Brain microvascular endothelial cell (primary cell): Measurements from ENCODE around the gene ALK.
A peak's percentile ranks its signal among the peaks of the same experiment; 100 is the strongest.

Experiments
- DNase-seq: peaks from one replicate; pipeline ENCODE4 v3.0.0-alpha.2; 2020
- H3K27ac ChIP-seq: fragments of 250-450 bp; sonication (Bioruptor Pico); 2 replicates; pipeline ENCODE4 v1.5.1; 2020; ENCODE audit warnings: mild to moderate bottlenecking, moderate library complexity
- H3K27me3 ChIP-seq: fragments of 250-450 bp; sonication (Bioruptor Pico); replicated peaks from 2 replicates; pipeline ENCODE4 v1.5.1; 2020; ENCODE audit warnings: mild to moderate bottlenecking
- H3K36me3 ChIP-seq: fragments of 250-450 bp; sonication (Bioruptor Pico); replicated peaks from 2 replicates; pipeline ENCODE4 v1.5.1; 2020; ENCODE audit warnings: mild to moderate bottlenecking
- H3K4me3 ChIP-seq: 2 replicates; pipeline ENCODE4 v1.5.1; 2011; ENCODE audit warnings: low read depth, mild to moderate bottlenecking, control low read depth, low read length, moderate library complexity
- CTCF ChIP-seq: IDR thresholded peaks from 2 replicates; pipeline ENCODE4 v1.5.1; 2011; ENCODE audit warnings: low read depth, mild to moderate bottlenecking, moderate library complexity, low read length, control low read depth, inconsistent platforms; ENCODE audit errors: missing control alignments
- in situ Hi-C: cut with HindIII; loops from 2 replicates; pipeline ENCODE4 v1.10.0; 2017; ENCODE audit warnings: low sequenced_read_pairs, low pct_ligation_motif_present

The ALK gene

GRCh38 chr2:29638641-29639040 is 282.7 kb downstream of the ALK start:
- no peak for TF ChIP-seq CTCF
- no peaks in the 10 kb centered on the region for H3K36me3 ChIP-seq
- H3K4me3 ChIP-seq = no peak overlapping the region
- no peak overlapping the region for H3K27ac ChIP-seq
- no peak for DNase-seq
- in situ Hi-C loops = no loop called here
- H3K27me3 ChIP-seq = no peaks in the 10 kb centered on the region

GRCh38 chr2:29634916-29635315 is 286.5 kb downstream of the ALK start:
- no peaks in the 10 kb centered on the region for H3K27me3 ChIP-seq
- in situ Hi-C loops = no loop called here
- H3K4me3 ChIP-seq = no peak overlapping the region
- no peak overlapping the region for H3K27ac ChIP-seq
- no peak for TF ChIP-seq CTCF
- H3K36me3 ChIP-seq = no peaks in the 10 kb centered on the region
- DNase-seq = no peak

- H3K36me3 ChIP-seq = no peaks in the 10 kb centered on the region
- H3K27ac ChIP-seq = no peak overlapping the region
- no peak for TF ChIP-seq CTCF
- no peak overlapping the region for H3K4me3 ChIP-seq
- in situ Hi-C loops = no loop called here
- peak; percentile 20 for DNase-seq
- H3K27me3 ChIP-seq = no peaks in the 10 kb centered on the region
Measured at GRCh38 chr2:29632018-29632417, 289.4 kb downstream of the ALK start.

- Histone ChIP-seq H3K27ac (no peak overlapping the region), H3K4me3 (no peak overlapping the region), H3K27me3 (no peaks in the 10 kb centered on the region), H3K36me3 (no peaks in the 10 kb centered on the region)
- DNase-seq = no peak
- no peak for TF ChIP-seq CTCF
- in situ Hi-C loops = no loop called here
Measured at GRCh38 chr2:29629495-29629894, 291.9 kb downstream of the ALK start.

- DNase-seq = no peak
- no peak for TF ChIP-seq CTCF
- H3K36me3 ChIP-seq = no peaks in the 10 kb centered on the region
Measured at GRCh38 chr2:29628862-29629261, 292.5 kb downstream of the ALK start.

GRCh38 chr2:29628108-29628745 is 293.2 kb downstream of the ALK start:
- H3K36me3 ChIP-seq = no peaks in the 10 kb centered on the region
- H3K27ac ChIP-seq = no peak overlapping the region
- in situ Hi-C loops = no loop called here
- H3K27me3 ChIP-seq = no peaks in the 10 kb centered on the region
- DNase-seq = no peak
- TF ChIP-seq CTCF = no peak
- no peak overlapping the region for H3K4me3 ChIP-seq

More at GRCh38 chr2:29628862-29629261, 292.5 kb downstream of the ALK start:
- no peaks in the 10 kb centered on the region for H3K27me3 ChIP-seq
- H3K4me3 ChIP-seq = no peak overlapping the region
- no peak overlapping the region for H3K27ac ChIP-seq
- in situ Hi-C loops = no loop called here
